Activated CD4-positive, CD25-positive, alpha-beta regulatory T cell treated with anti-CD3 and anti-CD28 coated beads, Interleukin-2, amount 50 U/mL, for 24 hours (primary cell): ENCODE data around the gene SUPT20HL1.

ENCODE experiments used
- ATAC-seq, 2 donors: fragments of 150-1000 bp; cut with Tn5 transposase; one replicate each; pipeline ENCODE4 v1.10.0; 2021; ENCODE audit warnings: mild to moderate bottlenecking in 1 of 2, moderate library complexity in 1 of 2

The SUPT20HL1 gene

GRCh38 chrX:24396931-24397279, 36.5 kb downstream of the SUPT20HL1 start:
- no peak for ATAC-seq

DNA sequence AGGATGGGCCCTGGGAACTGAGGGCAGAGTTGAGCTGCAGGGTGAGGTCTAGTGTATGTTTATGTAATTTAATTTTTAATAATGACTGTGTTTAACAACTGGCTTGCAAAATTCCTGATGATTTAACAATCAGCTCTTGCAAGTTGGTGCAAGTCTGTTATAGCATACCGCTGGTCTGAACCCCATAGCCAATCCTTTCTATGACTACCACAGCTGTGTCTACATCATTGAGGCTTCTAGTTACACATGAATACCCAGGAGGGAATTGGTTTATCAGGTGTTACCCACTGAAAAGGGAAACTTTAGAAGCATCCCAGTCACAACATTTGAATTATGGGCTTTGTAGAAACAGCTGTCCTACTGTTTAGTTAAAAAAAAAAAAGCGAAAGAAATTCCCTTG, 38.3 kb downstream of the SUPT20HL1 start:
- no peak for ATAC-seq

GRCh38 chrX:24399550-24399949, 39.1 kb downstream of the SUPT20HL1 start:
- ATAC-seq = no peak

DNA sequence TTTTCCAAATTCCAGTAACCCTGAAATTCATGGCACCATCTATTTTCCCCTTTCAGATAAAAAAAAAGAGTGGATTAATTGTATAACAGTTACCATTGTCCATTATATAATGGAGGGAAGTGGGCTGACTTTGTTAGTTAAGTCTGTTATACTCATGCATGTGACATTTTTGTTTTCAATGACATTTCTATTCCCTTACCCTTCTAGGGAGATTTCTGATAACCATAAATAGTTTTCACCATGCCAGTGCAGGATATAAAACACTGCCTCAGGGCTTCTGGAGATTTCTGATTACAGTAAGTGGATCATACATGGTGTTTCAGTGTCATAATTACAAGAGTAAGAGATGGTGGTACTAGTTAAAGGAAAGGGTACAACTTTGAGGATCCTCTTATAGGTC, 45.5 kb downstream of the SUPT20HL1 start:
- no peak for ATAC-seq
